GM23338 (cell line): ENCODE data around the gene PEX19. TPM values are rescaled to one million over a fixed set of nuclear protein-coding genes. Genes with fewer than 3 reads are reported as not detected.

Experiments used
- ATAC-seq: fragments of 200-7000 bp; cut with Tn5 transposase; 3 replicates; pipeline ENCODE4 v1.9.1; 2020
- DNase-seq: peaks from one replicate; pipeline ENCODE4 v3.0.0-alpha.2; 2015; ENCODE audit warnings: low spot score
- H2AFZ ChIP-seq: fragments of 200-600 bp; sonication (generic); 2 replicates; pipeline ENCODE4 v1.8.0; 2016; ENCODE audit warnings: antibody characterized with exemption, mild to moderate bottlenecking, moderate library complexity
- H3F3A ChIP-seq: fragments of 200-600 bp; sonication (generic); replicated peaks from 2 replicates; pipeline ENCODE4 v1.8.0; 2017; ENCODE audit warnings: antibody characterized with exemption, mixed run types, low read depth
- H3K27ac ChIP-seq: fragments of 200-600 bp; sonication (generic); 2 replicates; pipeline ENCODE4 v1.6.1; 2016; ENCODE audit warnings: low read depth
- H3K27me3 ChIP-seq: fragments of 200-600 bp; sonication (generic); 2 replicates; pipeline ENCODE4 v1.8.0; 2016; ENCODE audit warnings: mild to moderate bottlenecking, mixed run types, moderate library complexity; ENCODE audit not compliant: insufficient read depth
- H3K36me3 ChIP-seq: fragments of 200-600 bp; sonication (generic); 2 replicates; pipeline ENCODE4 v1.8.0; 2016; ENCODE audit warnings: mild to moderate bottlenecking; ENCODE audit not compliant: insufficient read depth
- H3K4me1 ChIP-seq: fragments of 200-600 bp; sonication (generic); 2 replicates; pipeline ENCODE4 v1.8.0; 2016; ENCODE audit warnings: mild to moderate bottlenecking, moderate library complexity; ENCODE audit not compliant: insufficient read depth
- H3K4me2 ChIP-seq: fragments of 200-600 bp; sonication (generic); 2 replicates; pipeline ENCODE4 v1.7.1; 2017; ENCODE audit warnings: mixed run types
- H3K4me3 ChIP-seq: fragments of 200-600 bp; sonication (generic); 2 replicates; pipeline ENCODE4 v1.6.1; 2016; ENCODE audit warnings: mixed run types
- H3K79me2 ChIP-seq: fragments of 200-600 bp; sonication (generic); replicated peaks from 2 replicates; pipeline ENCODE4 v1.8.0; 2017; ENCODE audit warnings: mild to moderate bottlenecking; ENCODE audit not compliant: insufficient read depth
- H3K9me2 ChIP-seq: fragments of 200-600 bp; sonication (generic); 2 replicates; pipeline ENCODE4 v1.8.0; 2017; ENCODE audit not compliant: insufficient read depth
- H4K20me1 ChIP-seq: fragments of 200-600 bp; sonication (generic); replicated peaks from 2 replicates; pipeline ENCODE4 v1.8.0; 2017; ENCODE audit warnings: mild to moderate bottlenecking; ENCODE audit not compliant: insufficient read depth
- H3K27ac Mint-ChIP-seq: 2 replicates; pipeline ENCODE4 v1.8.0; 2020; ENCODE audit warnings: inconsistent platforms, mild to moderate bottlenecking, moderate library complexity, mixed read lengths
- H3K27me3 Mint-ChIP-seq: 3 replicates; pipeline ENCODE4 v1.8.0; 2022; ENCODE audit warnings: low read depth, mild to moderate bottlenecking, moderate library complexity, mixed read lengths, inconsistent platforms; ENCODE audit not compliant: insufficient read depth, poor library complexity
- H3K36me3 Mint-ChIP-seq: 3 replicates; pipeline ENCODE4 v1.8.0; 2021; ENCODE audit warnings: low read depth, mild to moderate bottlenecking, inconsistent platforms, moderate library complexity, mixed read lengths
- H3K4me1 Mint-ChIP-seq: 3 replicates; pipeline ENCODE4 v1.8.0; 2020; ENCODE audit warnings: mild to moderate bottlenecking, inconsistent platforms, mixed read lengths
- H3K4me3 Mint-ChIP-seq: 3 replicates; pipeline ENCODE4 v1.8.0; 2021; ENCODE audit warnings: moderate library complexity, mild to moderate bottlenecking, inconsistent platforms, mixed read lengths
- H3K9me3 Mint-ChIP-seq: 3 replicates; pipeline ENCODE4 v1.8.0; 2020; ENCODE audit warnings: moderate library complexity, mild to moderate bottlenecking, inconsistent platforms, mixed read lengths
- CREB1 ChIP-seq: fragments of 250-450 bp; sonication (Bioruptor Pico); IDR thresholded peaks from 2 replicates; pipeline ENCODE4 v1.5.0; 2020; ENCODE audit warnings: low read depth, mild to moderate bottlenecking, moderate library complexity
- EZH2 ChIP-seq: fragments of 200-600 bp; sonication (generic); IDR thresholded peaks from one replicate; pipeline ENCODE4 v1.8.0; 2017; ENCODE audit warnings: antibody characterized with exemption, mild to moderate bottlenecking, low read depth; ENCODE audit not compliant: unreplicated experiment
- EZH2phosphoT487 ChIP-seq: fragments of 200-600 bp; sonication (generic); IDR thresholded peaks from one replicate; pipeline ENCODE4 v1.8.1; 2018; ENCODE audit warnings: antibody characterized with exemption; ENCODE audit not compliant: unreplicated experiment
- JUNB ChIP-seq: IDR thresholded peaks from one replicate; pipeline ENCODE4 v1.6.1; 2016; ENCODE audit warnings: antibody characterized with exemption; ENCODE audit not compliant: unreplicated experiment
- NANOG ChIP-seq: IDR thresholded peaks from 2 replicates; pipeline ENCODE4 v1.6.1; 2016; ENCODE audit warnings: antibody characterized with exemption, borderline replicate concordance
- POLR2AphosphoS5 ChIP-seq: IDR thresholded peaks from 2 replicates; pipeline ENCODE4 v1.6.1; 2016; ENCODE audit warnings: antibody characterized with exemption, low read depth
- REST ChIP-seq: IDR thresholded peaks from one replicate; pipeline ENCODE4 v1.6.1; 2018; ENCODE audit warnings: antibody characterized with exemption; ENCODE audit not compliant: unreplicated experiment
- STAT1 ChIP-seq: IDR thresholded peaks from one replicate; pipeline ENCODE4 v1.6.1; 2016; ENCODE audit warnings: antibody characterized with exemption; ENCODE audit not compliant: unreplicated experiment
- ZNF114 ChIP-seq: fragments of 250-450 bp; sonication (Bioruptor Pico); IDR thresholded peaks from 2 replicates; pipeline ENCODE4 v1.5.0; 2020; ENCODE audit warnings: mild to moderate bottlenecking, moderate library complexity
- ZNF331 ChIP-seq: fragments of 250-450 bp; sonication (Bioruptor Pico); IDR thresholded peaks from 2 replicates; pipeline ENCODE4 v1.5.0; 2020; ENCODE audit warnings: low read depth, mild to moderate bottlenecking, moderate library complexity
- polyA plus RNA-seq: library from polyadenylated mRNA; unstranded; fragments of >200 nt; fragmentation: Nextera tagmentation; extraction: Ambion mirVana; gene quantifications from 2 replicates; pipeline ENCODE4 v1.2.1, GENCODE V29; 2016
- total RNA-seq: library from RNA; depleted of rRNA; stranded (reverse); fragments of >200 nt; shearing (Covaris generic); gene quantifications from 2 replicates; pipeline ENCODE4 v1.2.3, GENCODE V29; 2014
- TF ChIP-seq, protein P1 (sequence below), 2 experiments: fragments of 200-600 bp in 1 of 2; sonication (generic) in 1 of 2; conservative IDR thresholded peaks; 2 replicates each; pipeline versions ENCODE4 v1.5.1 to v1.6.1; 2016 to 2017; ENCODE audit warnings: antibody characterized with exemption in 2 of 2, low read depth in 2 of 2, mild to moderate bottlenecking in 2 of 2, moderate library complexity in 1 of 2
- TF ChIP-seq, protein P2 (sequence below): fragments of 250-450 bp; sonication (Bioruptor Pico); IDR thresholded peaks from 2 replicates; pipeline ENCODE4 v1.5.0; 2020; ENCODE audit warnings: mild to moderate bottlenecking, moderate library complexity
- TF ChIP-seq, protein P3 (sequence below): IDR thresholded peaks from 2 replicates; pipeline ENCODE4 v1.6.1; 2016; ENCODE audit warnings: antibody characterized with exemption

The PEX19 gene
- total and polyA plus RNA-seq, 2 experiments from 2014 or later = 21.8 to 56.7 TPM

- H3K36me3 ChIP-seq = peaks cover 69% of the 10 kb centered on the region
- ATAC-seq = no peak
Measured at GRCh38 chr1:160293020-160293968, 8.4 kb upstream of the PEX19 start.

More at GRCh38 chr1:160293020-160293968, 8.4 kb upstream of the PEX19 start:
- TF ChIP-seq POLR2AphosphoS5 (no peak), NANOG (no peak), EZH2 (no peak), ZNF331 (CRISPR knock-in tag) (no peak), EZH2phosphoT487 (no peak), STAT1 (no peak), CREB1 (CRISPR knock-in tag) (no peak), JUNB (no peak), ZNF114 (no peak), REST (no peak)
- TF ChIP-seq, protein P1, sequence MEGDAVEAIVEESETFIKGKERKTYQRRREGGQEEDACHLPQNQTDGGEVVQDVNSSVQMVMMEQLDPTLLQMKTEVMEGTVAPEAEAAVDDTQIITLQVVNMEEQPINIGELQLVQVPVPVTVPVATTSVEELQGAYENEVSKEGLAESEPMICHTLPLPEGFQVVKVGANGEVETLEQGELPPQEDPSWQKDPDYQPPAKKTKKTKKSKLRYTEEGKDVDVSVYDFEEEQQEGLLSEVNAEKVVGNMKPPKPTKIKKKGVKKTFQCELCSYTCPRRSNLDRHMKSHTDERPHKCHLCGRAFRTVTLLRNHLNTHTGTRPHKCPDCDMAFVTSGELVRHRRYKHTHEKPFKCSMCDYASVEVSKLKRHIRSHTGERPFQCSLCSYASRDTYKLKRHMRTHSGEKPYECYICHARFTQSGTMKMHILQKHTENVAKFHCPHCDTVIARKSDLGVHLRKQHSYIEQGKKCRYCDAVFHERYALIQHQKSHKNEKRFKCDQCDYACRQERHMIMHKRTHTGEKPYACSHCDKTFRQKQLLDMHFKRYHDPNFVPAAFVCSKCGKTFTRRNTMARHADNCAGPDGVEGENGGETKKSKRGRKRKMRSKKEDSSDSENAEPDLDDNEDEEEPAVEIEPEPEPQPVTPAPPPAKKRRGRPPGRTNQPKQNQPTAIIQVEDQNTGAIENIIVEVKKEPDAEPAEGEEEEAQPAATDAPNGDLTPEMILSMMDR (conservative IDR thresholded peaks at IDR 0.05; ENCODE audit: low read depth in 2 of 2) = no peak
- TF ChIP-seq, protein P2, sequence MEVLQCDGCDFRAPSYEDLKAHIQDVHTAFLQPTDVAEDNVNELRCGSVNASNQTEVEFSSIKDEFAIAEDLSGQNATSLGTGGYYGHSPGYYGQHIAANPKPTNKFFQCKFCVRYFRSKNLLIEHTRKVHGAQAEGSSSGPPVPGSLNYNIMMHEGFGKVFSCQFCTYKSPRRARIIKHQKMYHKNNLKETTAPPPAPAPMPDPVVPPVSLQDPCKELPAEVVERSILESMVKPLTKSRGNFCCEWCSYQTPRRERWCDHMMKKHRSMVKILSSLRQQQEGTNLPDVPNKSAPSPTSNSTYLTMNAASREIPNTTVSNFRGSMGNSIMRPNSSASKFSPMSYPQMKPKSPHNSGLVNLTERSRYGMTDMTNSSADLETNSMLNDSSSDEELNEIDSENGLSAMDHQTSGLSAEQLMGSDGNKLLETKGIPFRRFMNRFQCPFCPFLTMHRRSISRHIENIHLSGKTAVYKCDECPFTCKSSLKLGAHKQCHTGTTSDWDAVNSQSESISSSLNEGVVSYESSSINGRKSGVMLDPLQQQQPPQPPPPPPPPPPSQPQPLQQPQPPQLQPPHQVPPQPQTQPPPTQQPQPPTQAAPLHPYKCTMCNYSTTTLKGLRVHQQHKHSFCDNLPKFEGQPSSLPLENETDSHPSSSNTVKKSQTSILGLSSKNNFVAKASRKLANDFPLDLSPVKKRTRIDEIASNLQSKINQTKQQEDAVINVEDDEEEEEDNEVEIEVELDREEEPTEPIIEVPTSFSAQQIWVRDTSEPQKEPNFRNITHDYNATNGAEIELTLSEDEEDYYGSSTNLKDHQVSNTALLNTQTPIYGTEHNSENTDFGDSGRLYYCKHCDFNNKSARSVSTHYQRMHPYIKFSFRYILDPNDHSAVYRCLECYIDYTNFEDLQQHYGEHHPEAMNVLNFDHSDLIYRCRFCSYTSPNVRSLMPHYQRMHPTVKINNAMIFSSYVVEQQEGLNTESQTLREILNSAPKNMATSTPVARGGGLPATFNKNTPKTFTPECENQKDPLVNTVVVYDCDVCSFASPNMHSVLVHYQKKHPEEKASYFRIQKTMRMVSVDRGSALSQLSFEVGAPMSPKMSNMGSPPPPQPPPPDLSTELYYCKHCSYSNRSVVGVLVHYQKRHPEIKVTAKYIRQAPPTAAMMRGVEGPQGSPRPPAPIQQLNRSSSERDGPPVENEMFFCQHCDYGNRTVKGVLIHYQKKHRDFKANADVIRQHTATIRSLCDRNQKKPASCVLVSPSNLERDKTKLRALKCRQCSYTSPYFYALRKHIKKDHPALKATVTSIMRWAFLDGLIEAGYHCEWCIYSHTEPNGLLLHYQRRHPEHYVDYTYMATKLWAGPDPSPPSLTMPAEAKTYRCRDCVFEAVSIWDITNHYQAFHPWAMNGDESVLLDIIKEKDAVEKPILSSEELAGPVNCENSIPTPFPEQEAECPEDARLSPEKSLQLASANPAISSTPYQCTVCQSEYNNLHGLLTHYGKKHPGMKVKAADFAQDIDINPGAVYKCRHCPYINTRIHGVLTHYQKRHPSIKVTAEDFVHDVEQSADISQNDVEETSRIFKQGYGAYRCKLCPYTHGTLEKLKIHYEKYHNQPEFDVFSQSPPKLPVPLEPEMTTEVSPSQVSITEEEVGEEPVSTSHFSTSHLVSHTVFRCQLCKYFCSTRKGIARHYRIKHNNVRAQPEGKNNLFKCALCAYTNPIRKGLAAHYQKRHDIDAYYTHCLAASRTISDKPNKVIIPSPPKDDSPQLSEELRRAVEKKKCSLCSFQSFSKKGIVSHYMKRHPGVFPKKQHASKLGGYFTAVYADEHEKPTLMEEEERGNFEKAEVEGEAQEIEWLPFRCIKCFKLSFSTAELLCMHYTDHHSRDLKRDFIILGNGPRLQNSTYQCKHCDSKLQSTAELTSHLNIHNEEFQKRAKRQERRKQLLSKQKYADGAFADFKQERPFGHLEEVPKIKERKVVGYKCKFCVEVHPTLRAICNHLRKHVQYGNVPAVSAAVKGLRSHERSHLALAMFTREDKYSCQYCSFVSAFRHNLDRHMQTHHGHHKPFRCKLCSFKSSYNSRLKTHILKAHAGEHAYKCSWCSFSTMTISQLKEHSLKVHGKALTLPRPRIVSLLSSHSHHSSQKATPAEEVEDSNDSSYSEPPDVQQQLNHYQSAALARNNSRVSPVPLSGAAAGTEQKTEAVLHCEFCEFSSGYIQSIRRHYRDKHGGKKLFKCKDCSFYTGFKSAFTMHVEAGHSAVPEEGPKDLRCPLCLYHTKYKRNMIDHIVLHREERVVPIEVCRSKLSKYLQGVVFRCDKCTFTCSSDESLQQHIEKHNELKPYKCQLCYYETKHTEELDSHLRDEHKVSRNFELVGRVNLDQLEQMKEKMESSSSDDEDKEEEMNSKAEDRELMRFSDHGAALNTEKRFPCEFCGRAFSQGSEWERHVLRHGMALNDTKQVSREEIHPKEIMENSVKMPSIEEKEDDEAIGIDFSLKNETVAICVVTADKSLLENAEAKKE (CRISPR knock-in tag) = no peak
- TF ChIP-seq, protein P3, sequence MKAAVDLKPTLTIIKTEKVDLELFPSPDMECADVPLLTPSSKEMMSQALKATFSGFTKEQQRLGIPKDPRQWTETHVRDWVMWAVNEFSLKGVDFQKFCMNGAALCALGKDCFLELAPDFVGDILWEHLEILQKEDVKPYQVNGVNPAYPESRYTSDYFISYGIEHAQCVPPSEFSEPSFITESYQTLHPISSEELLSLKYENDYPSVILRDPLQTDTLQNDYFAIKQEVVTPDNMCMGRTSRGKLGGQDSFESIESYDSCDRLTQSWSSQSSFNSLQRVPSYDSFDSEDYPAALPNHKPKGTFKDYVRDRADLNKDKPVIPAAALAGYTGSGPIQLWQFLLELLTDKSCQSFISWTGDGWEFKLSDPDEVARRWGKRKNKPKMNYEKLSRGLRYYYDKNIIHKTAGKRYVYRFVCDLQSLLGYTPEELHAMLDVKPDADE = no peak
- Mint-ChIP-seq H3K27ac (no peak overlapping the region), H3K27me3 (peaks cover 5% of the 10 kb centered on the region), H3K4me3 (no peak overlapping the region), H3K36me3 (peaks cover 89% of the 10 kb centered on the region), H3K4me1 (no peaks in the 10 kb centered on the region), H3K9me3 (no peaks in the 10 kb centered on the region)
- Histone ChIP-seq H3K4me2 (no peak overlapping the region), H2AFZ (no peak overlapping the region), H3K9me2 (no peaks in the 10 kb centered on the region), H3K27ac (no peak overlapping the region), H3K79me2 (no peaks in the 10 kb centered on the region), H3K4me3 (no peak overlapping the region), H4K20me1 (peaks cover 10% of the 10 kb centered on the region), H3K4me1 (no peaks in the 10 kb centered on the region), H3F3A (peaks cover 19% of the 10 kb centered on the region), H3K27me3 (no peaks in the 10 kb centered on the region)
- DNase-seq = no peak
